ENCODE results near the gene NFIA.

DNA sequence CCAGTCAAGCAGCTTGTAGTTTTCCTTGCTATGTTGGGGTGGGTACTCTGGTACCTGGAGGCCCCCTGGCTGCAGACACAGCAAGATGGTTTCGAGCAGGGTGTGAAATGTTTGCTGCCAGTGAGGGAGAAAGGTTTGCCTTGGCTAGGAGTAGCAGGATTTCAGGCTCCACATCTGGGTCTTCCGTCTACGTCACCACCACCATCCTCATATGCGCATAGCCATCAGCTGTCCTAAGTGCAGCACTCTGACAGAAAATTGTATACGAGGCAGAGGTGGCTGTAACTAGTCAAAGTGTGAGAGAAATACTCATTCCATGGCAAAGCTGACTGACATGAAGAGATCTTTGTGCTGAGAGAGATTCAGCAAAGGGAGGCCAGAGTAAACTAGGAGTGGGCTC, 212.6 kb downstream of the NFIA start:
- TF ChIP-seq POLR2AphosphoS5 (IDR thresholded peaks at IDR 0.05; ENCODE audit: borderline replicate concordance, low read depth, low read length) = no peak
- TF ChIP-seq EZH2 (IDR thresholded peaks at IDR 0.05) = no peak
- no peak for TF ChIP-seq FOXP2 (optimal IDR thresholded peaks at IDR 0.05; ENCODE audit: control extremely low read depth, extremely low read length, insufficient read depth)
